Measurements from ENCODE around the gene CCR6.

The CCR6 gene

DNA sequence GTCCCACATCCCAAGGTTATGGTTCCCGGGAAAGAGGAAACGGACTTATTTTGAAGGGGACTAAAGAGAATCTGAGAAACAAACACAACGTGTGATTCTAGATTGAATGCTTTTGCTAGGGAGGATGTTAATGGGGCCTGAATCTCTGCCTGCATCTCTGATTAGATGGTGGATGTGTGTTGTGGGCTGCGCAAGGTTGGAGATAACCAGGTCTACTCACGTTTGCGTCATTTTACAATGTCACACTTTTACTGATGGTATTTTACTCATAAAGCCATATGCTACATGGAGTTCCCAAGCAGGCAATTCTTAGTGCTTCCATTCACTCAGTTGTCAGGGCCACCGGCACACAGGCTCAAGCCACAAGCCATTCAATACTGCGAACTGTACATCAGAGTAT, 23.2 kb upstream of the CCR6 start:
- DNase-seq, result no peak

DNA sequence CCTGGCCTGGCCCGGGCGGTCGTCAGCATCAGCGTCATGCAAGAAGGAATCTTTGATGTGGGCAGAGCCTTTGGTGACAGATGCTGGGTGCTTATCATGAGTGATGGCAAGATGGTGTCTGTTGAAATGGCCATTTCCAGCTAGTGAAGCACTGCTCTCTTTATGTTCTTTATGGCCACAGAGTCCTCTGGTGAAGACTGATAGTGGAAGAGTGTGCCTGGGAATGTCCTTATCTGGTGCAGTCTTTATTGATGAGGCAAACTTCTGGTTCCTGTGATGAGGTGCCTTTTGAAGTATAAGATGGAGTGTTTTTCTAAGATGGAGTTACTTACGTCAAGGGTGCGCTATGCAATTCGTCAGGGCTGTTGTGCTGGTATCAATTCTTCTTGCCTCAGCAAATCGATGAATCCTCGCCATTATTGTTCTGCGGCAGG, 22.6 kb upstream of the CCR6 start:
- no peak for DNase-seq

DNA sequence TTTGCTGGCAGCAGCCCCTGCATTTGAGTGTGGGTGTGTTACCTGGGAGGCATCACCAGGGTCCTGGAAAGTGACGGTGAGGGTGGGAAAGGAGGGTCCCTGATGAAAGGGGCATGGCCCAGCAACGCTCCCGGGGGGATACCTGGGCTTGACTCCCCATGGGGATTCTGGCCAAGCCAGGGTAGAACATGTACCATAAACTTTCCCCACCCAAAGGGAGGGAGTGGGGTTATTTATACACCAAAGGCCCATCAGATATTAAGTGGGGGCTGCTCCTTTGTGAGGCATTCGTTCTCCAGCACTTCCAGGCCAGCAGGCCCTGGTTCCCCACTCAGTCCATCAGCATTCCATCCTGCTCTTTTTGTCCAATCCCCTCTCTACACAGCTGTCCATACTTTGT, 20.6 kb upstream of the CCR6 start:
- no peak for DNase-seq

DNA sequence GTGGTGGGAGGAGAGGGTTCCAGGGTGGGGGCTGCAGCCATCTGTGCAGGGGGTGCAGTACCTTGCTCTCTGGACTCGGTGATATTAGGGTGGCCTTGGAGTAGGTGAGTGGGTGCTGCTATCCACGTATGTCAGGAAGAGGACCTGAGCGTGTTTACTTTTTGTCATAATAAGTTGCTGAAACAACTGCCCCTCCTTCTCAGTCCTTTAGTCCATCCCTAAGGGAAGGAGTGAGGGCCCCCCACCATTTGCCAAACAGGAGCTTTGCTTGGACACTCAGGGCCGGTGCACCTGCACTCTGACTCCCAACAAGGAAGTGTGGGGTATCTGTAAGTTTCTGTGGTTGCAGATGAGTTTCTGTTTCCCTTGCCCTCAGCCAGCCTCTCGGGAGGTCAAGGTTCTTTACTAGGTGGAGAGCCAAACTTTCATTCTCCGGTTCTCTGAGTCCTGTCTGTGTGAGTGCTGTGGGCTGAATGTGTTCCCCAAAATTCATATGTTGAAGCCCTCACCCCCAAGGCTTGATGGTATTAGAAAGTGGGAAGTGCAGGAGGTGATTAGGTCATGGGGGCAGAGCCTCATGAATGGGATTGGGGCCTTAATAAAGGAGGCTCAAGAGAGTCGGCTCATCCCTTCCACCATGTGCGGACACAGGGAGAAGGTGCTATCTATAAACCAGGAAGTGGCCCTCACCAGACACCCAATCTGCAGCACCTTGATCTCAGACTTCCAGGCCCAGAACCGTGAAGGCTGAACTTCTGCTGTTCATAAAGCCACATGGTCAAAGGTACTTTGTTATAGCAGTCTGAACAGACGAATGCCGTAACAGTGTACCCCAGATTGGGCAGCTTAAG, 19.6 kb upstream of the CCR6 start:
- no peak for DNase-seq

DNA sequence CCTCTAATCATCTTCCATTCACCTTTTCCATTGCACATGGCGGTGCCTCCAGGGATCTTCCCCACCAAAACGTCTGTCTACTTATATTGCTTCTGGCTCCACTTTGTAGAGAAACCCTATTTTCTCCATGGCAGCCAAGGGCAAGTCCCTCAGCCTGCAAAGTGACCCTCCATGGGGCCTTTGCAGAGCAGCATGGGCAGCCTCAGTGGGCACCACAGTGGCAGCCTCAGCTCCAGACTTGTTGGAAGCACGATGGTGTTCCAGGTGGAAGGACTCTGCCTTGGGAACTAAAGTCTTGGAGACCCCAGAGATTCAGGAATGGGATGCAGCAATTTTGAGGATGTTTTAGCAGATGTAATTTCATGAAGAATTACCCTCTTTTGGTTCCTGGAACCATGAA, 18.5 kb upstream of the CCR6 start:
- DNase-seq, result no peak

DNA sequence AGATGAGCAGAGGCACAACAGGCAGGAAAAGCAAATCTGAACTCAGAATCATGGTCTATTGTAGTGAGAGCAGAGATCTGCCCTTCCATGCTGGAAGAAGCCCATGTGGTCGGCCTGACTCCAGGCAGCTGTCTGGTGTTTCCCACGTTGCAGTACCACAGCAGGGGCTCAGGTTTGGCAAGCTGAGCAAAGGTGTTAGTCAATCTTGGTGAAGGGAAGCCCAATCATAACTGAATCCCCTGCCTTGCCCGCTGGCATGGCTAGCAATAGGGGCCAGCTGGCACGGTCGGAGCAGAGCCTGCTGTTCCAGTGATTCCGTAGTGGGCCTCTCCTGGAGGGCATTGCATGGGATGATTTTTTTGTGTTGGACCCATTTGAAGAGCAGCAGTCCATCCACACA, 17.8 kb upstream of the CCR6 start:
- DNase-seq, result no peak

DNA sequence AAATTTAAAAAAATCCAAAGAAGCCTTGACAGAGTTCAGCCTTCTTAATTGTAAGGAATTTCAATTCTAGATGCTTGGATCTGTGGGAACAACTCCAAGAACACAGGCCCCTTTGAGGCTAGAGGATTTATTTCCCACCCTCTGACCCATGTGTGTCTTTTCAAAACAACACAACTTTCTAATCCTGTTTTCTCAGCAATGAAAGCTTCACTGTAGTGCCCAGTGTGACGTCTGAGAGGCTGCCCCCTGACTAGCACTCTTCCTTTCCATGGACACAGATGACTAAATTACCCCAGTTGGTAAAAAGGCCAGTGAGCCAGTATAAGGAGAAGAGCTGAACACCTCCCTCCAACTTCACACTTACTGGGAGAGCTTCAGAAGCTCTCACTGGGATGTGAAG, 16.5 kb upstream of the CCR6 start:
- no peak for DNase-seq

DNA sequence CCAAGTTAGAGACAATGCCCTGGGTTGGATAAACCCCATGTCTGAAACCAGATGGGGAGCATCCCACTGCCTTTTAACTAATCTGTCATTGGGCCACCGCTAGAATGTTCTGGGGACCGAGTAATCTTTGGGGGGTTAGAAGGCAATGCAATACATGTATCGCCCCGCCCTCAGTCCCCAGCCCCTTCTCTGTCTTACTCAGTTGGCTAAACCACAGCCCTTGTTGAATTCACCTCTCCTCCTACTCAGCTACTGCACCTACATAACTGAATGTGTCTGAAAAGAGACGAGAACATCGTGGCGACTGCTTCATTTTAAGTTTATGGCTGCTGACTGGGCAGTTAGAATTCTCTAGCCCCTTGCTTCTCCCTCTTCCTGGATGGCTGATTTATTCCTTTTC, 15.1 kb upstream of the CCR6 start:
- no peak for DNase-seq

DNA sequence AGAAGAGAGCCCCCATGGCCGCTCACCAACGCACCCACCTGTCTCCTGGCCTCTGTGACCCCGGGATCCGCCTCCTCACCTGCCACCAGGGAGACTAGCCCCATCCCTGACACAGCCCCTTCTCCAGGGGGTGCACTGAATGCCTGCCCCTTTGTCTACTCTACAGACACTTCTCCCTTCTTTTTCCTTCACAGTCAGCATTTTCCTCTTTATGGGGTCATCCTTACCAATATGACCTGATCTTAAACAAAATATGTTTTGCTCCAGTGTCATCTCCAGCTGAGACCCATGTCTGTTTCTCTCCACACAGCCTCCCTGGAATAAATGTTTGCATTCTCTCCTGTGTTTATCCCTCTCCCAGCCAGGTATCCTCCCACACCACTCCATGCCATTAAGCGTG, 14.6 kb upstream of the CCR6 start:
- no peak for DNase-seq

DNA sequence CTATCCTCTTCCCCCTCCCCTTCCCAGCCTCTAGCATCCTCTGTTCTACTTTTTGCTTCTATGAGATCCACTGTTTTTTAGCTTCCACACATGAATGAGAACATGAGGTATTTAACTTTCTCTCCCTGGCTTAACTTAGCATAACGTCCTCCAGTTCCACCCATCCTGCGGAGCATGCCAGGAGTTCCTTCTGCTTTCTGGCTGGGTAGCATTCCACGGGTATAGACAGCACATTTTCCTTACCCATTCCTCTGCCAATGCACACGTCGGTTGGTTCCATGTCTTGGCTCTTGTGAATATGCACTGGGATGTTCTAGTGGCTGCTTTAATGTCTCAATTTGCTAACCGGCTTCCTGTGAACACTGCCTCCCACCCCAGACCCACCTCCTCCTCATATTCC, 13.2 kb upstream of the CCR6 start:
- no peak for DNase-seq

DNA sequence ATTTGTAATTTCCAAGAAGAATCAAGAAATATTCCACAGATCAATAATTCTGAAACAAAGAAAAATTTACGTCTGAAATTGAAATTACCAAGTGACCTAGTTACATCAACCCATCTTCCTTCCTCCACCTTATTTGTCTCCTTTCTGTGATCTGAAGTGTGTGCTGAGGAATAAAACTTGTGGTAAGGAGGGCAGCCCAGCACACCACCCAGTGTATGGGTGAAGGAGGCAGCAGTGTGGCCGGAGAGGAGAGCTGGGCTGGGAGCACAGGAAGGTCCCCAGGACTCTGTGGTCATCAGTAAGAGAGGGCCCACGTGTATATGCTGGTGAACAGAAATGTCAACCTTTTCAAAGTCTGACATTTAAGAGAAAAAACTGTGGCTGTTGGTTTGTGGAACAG, 11.3 kb upstream of the CCR6 start:
- no peak for DNase-seq

DNA sequence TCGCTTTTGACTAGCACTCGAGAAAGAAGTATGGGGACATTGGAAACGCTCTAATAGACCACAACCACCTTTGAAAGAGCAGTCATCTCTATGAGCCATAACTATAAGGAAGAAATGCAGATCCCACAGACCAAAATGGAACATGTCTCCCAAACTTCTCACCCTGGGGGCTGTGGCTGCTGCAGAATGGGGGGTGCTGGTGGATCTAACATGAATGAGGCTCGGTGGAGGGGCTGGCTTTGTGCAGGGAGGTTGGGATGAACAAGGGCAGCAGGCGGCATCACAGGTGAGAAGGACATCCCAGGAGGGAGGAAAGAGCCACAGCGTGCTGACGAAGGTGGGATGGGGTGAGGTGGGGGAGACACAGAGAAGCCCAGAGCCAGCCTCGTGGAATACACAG, 10.5 kb upstream of the CCR6 start:
- no peak for DNase-seq

DNA sequence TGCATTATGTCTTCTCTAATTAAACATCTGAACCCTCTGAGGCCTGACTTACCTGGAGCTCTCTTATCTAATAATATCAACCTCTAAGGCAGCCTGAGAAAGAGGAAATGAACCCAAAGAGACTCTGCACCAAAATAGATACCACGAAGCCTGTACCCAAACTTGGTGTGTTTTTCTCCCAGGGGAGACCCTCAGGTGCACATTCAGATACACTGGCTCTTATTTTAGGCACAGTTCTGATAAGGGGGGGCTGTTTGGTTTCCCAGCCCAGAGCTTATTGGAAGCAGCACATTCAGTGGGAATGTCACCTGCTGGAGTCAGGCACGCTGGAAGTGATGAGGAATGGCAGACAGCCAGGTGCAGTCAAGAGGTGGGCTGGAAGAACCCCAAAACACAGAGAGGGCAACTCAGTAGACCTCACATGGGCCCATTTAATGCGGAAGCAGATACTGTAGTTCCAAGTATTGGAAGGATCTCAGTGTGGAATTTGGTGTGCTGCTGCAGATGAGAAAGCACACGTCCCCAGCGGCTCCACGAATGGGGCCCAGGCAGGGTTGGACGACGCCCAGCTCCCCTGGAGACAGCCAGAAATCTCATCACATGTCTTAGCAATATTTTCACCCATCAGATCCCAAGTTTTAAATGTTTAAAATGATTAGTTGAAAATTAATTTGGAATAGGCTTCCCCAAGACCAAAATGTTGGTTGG, 9.7 kb upstream of the CCR6 start:
- no peak for DNase-seq

DNA sequence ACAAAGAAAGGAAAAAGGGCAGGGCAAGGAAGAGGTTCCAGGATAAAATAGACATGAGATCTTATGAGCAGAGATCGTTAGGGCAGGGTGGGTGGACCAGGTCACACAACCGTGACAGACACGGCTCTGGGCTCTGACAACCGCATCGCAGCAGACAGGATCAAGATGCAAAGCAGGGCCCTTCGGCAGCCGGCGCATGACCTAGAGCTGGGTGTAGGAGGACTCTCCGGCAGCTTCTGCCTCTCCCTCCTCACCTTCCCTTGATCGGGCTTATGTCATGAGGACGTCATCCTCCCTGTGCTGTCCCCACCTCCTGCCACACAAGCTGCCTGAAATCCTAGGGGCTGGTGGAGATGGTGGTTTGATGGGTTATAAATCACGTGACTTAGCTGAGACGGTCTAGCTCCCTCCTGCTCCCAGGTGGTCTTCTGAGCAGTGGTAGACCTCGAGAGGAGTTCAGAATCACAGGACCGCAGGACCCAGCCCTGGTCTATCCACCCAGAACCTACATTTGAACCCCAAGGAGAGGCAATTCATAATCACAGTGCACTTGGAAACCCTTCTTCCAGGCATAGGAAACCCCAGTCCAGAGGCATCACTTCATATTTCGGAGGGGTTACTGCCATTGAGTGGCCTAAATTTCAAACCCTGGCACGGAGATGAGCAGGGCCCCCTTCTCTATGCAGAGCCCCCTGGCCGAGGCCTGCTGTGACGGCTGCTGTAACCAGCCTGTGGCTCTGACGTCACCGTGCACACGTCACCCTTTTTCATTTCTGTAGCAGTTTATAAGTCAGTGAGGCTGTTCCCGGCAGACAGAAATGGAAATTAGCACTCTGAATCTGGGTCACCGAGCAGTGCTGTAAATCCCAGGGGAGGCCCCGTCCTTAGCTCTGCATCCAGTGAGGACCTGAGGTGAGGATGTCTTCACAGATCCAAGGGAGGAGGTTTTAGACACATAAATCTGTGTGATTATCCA, 8.7 kb upstream of the CCR6 start:
- no peak for DNase-seq

DNA sequence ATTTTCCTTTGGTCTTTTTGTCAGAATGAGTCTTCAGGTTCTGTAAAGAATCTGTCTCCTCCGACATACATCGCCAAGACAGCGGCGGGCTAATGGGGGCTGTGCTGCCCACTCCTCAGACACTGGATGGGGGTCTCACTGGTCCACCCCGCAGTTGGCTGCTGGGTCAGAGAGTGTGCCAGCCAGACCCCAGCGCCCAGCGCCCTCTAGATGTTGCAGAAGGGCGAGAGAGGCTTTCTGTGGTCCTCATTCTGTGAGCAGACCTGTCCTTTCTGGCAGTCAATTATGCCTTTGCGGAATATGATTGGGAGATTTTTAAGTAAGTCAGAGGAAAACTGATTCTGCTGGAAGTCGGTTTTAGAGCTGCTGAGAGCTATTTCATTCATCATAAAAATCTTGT, 7.8 kb upstream of the CCR6 start:
- DNase-seq, result no peak

DNA sequence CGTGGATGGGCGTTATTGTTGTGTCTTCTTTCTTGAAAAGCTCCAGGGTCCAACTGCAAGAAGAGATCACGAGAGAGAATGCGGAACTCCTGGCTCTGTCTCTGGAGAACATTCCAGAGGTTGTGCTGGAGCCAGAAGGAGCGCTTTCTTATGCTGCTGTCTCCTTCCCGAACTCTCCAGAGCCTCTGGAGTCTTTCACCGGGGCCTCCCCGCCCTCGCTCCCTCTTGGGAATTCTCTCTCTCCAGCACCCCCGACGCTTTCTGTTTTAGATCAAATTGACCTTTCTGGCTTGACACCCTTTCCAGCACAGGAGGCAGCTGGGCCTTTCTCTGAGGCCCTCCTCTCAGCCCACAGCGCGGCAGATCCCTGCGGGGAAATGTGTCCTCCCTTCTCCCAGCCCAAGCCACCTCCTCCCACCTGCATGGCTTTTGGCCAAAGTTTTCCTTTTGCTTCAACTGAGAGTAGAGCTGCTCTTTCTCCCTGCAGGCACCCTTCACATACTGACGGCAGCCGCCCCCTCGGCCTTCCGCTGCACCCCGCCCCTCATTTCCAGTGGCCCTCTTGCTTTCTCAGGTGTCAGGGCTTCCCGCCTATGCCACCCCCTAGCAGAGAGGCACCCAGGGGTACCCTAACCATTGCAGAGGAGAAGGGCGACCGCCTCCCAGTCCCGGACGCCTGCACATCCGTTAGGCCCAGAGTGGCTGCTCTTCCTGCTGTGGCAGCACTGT, 6.6 kb upstream of the CCR6 start:
- no peak for DNase-seq

DNA sequence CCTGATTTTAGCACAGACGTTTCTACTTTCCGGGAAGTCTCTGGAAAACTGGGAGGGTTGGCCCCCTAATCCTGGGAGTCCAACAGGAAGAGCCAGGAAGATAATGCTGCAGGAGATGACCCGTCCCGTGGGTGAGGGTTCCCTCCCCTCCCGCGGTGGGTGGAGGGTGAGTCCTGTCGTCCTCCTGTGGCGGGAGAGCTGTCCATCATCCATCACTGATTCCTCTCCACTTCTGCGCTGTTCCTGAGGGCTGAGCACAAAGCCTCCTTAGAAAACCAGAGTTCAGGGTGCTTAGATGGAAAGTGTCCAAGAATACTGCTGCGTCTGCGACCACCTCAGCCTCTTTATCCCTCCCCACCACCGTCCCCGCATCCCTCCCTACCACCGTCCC, 6.1 kb upstream of the CCR6 start:
- no peak for DNase-seq

DNA sequence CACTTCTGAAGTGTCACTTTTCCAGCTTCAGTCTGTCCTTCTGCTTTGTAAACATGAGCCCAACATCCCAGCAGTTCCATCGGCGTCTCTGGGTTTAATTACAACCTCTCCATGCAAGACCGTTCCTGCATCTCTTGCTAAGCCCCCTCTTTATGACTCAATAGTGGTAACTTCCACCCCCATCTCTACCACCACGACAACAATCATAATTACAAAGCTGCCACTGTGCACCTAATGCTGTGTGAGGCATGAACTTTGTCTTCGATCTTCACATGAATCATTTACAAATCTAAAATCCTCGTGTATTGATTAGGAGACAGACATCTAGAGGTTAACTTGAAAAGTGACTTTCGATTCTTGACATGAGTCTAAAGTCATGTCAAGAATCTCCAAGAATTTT, 4.9 kb upstream of the CCR6 start:
- DNase-seq, result no peak

DNA sequence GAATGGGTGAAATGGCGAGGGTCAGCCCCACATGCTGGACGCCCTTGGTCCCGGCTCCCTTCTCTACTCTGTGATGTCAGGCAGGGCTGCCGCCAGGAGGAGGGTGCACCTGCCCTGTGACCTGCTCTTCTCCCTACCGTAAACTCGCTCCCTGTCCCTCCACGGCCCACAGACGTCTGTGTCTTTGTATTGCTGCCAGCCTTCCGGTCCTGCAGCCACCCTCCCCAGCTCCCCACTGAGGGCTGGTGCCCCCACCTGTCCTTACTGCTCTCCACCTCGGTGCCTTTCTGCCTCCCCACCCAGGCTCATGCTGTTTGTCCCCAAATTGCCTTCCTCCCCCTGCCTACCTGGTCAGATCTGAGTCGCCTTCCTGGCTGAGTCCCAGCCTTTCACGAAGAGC, 4.1 kb upstream of the CCR6 start:
- no peak for DNase-seq

DNA sequence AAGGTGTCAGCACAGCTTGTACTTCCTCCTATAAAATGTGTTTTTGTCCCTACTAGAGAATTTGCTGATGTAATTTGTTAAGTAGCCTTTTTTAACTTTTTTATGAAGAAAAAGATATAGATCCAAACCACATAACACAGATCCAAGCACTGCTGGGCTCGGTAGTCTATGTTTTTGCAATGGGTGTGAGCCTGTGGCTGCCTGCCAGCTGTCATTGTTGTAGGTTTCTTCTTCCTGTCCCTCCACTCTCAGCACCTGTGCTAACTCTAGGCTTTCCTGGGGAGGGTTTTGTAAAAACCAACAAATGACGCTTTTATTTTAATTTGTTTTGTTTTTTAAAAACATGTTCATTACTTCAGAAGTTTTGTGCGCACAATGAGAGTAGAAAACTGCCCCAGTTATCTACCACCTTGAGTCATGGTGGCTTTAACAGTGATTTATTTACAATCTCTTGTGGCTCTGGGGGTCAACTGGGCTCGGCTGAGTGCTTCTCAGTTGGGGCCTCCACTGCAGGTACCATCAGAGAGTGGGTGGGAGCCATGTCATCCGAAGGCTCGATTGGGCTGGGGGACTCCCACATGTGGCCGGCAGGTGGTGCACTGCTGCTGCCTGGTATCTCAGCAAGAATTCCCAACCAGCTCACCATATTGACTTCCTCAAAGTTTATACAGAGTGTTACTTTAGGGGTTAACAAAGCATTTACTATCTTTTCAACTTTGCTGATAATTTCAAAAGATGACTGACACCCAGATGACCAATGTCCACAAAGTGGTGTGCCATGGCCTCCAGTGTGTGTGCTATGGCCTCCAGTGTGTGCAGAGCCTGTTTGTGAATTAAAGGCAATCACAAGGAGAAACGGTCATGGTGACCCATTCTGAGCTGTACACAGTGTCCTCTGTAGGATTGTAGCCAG, 3.0 kb upstream of the CCR6 start:
- DNase-seq, result no peak

DNA sequence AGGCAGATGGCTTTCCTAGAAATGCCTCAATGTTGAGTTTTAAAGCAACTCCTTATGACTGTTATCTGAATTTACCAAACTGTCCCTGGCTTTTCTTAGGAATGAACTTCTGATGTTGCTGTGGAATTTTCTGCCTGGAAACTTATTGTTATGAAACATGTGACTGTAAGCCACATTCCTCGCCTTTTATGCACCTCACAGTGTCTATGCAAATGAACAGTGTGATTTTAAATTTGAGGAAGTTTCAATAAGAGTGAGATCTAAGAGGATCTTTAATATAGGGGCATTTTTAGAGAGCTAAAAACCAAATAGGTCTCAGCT, 2.4 kb upstream of the CCR6 start:
- DNase-seq, result no peak

DNA sequence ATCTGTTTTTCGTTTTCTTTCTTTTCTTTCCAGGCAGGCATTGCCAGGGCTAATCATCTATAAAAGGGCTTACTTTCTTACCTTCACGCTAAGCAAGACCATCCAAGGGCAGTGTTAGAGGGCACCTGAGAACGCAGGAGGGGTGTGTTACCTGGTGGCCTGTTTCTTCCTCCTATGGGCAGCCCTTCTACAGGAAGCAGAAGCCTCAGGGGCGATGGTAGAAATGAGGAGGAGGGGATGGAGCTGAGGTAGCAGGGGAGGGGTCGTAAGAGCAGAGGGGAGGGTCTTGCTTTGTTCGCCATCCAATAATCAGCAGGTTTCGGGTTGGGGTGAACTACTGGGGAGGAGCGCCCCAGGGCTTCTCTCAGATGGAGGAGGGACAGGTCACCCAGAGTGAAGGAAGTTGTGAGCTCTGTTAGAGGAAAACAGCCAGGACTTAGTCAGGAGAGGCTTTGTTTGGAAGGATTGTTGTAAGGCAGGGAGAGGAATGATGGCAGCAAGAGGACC, 1.5 kb upstream of the CCR6 start:
- DNase-seq, result no peak
